GM23338 (cell line): ENCODE measurements around the gene SGCD. TPM values are rescaled to one million over a fixed set of nuclear protein-coding genes. Genes with fewer than 3 reads are reported as not detected.
A peak's percentile ranks its signal among the peaks of the same experiment; 100 is the strongest.

Experiments used
- ATAC-seq: fragments of 200-7000 bp; cut with Tn5 transposase; 3 replicates; pipeline ENCODE4 v1.9.1; 2020
- DNase-seq: peaks from one replicate; pipeline ENCODE4 v3.0.0-alpha.2; 2015; ENCODE audit warnings: low spot score
- H2AFZ ChIP-seq: fragments of 200-600 bp; sonication (generic); 2 replicates; pipeline ENCODE4 v1.8.0; 2016; ENCODE audit warnings: antibody characterized with exemption, mild to moderate bottlenecking, moderate library complexity
- H3F3A ChIP-seq: fragments of 200-600 bp; sonication (generic); replicated peaks from 2 replicates; pipeline ENCODE4 v1.8.0; 2017; ENCODE audit warnings: antibody characterized with exemption, mixed run types, low read depth
- H3K27ac ChIP-seq: fragments of 200-600 bp; sonication (generic); 2 replicates; pipeline ENCODE4 v1.6.1; 2016; ENCODE audit warnings: low read depth
- H3K27me3 ChIP-seq: fragments of 200-600 bp; sonication (generic); 2 replicates; pipeline ENCODE4 v1.8.0; 2016; ENCODE audit warnings: mild to moderate bottlenecking, mixed run types, moderate library complexity; ENCODE audit not compliant: insufficient read depth
- H3K36me3 ChIP-seq: fragments of 200-600 bp; sonication (generic); 2 replicates; pipeline ENCODE4 v1.8.0; 2016; ENCODE audit warnings: mild to moderate bottlenecking; ENCODE audit not compliant: insufficient read depth
- H3K4me1 ChIP-seq: fragments of 200-600 bp; sonication (generic); 2 replicates; pipeline ENCODE4 v1.8.0; 2016; ENCODE audit warnings: mild to moderate bottlenecking, moderate library complexity; ENCODE audit not compliant: insufficient read depth
- H3K4me2 ChIP-seq: fragments of 200-600 bp; sonication (generic); 2 replicates; pipeline ENCODE4 v1.7.1; 2017; ENCODE audit warnings: mixed run types
- H3K4me3 ChIP-seq: fragments of 200-600 bp; sonication (generic); 2 replicates; pipeline ENCODE4 v1.6.1; 2016; ENCODE audit warnings: mixed run types
- H3K79me2 ChIP-seq: fragments of 200-600 bp; sonication (generic); replicated peaks from 2 replicates; pipeline ENCODE4 v1.8.0; 2017; ENCODE audit warnings: mild to moderate bottlenecking; ENCODE audit not compliant: insufficient read depth
- H3K9me2 ChIP-seq: fragments of 200-600 bp; sonication (generic); 2 replicates; pipeline ENCODE4 v1.8.0; 2017; ENCODE audit not compliant: insufficient read depth
- H4K20me1 ChIP-seq: fragments of 200-600 bp; sonication (generic); replicated peaks from 2 replicates; pipeline ENCODE4 v1.8.0; 2017; ENCODE audit warnings: mild to moderate bottlenecking; ENCODE audit not compliant: insufficient read depth
- H3K27ac Mint-ChIP-seq: 2 replicates; pipeline ENCODE4 v1.8.0; 2020; ENCODE audit warnings: inconsistent platforms, mild to moderate bottlenecking, moderate library complexity, mixed read lengths
- H3K27me3 Mint-ChIP-seq: 3 replicates; pipeline ENCODE4 v1.8.0; 2022; ENCODE audit warnings: low read depth, mild to moderate bottlenecking, moderate library complexity, mixed read lengths, inconsistent platforms; ENCODE audit not compliant: insufficient read depth, poor library complexity
- H3K36me3 Mint-ChIP-seq: 3 replicates; pipeline ENCODE4 v1.8.0; 2021; ENCODE audit warnings: low read depth, mild to moderate bottlenecking, inconsistent platforms, moderate library complexity, mixed read lengths
- H3K4me1 Mint-ChIP-seq: 3 replicates; pipeline ENCODE4 v1.8.0; 2020; ENCODE audit warnings: mild to moderate bottlenecking, inconsistent platforms, mixed read lengths
- H3K4me3 Mint-ChIP-seq: 3 replicates; pipeline ENCODE4 v1.8.0; 2021; ENCODE audit warnings: moderate library complexity, mild to moderate bottlenecking, inconsistent platforms, mixed read lengths
- H3K9me3 Mint-ChIP-seq: 3 replicates; pipeline ENCODE4 v1.8.0; 2020; ENCODE audit warnings: moderate library complexity, mild to moderate bottlenecking, inconsistent platforms, mixed read lengths
- CTCF ChIP-seq, 2 experiments: fragments of 200-600 bp in 1 of 2; sonication (generic) in 1 of 2; conservative IDR thresholded peaks; 2 replicates each; pipeline versions ENCODE4 v1.5.1 to v1.6.1; 2016 to 2017; ENCODE audit warnings: antibody characterized with exemption in 2 of 2, low read depth in 2 of 2, mild to moderate bottlenecking in 2 of 2, moderate library complexity in 1 of 2
- ETS1 ChIP-seq: IDR thresholded peaks from 2 replicates; pipeline ENCODE4 v1.6.1; 2016; ENCODE audit warnings: antibody characterized with exemption
- EZH2 ChIP-seq: fragments of 200-600 bp; sonication (generic); IDR thresholded peaks from one replicate; pipeline ENCODE4 v1.8.0; 2017; ENCODE audit warnings: antibody characterized with exemption, mild to moderate bottlenecking, low read depth; ENCODE audit not compliant: unreplicated experiment
- EZH2phosphoT487 ChIP-seq: fragments of 200-600 bp; sonication (generic); IDR thresholded peaks from one replicate; pipeline ENCODE4 v1.8.1; 2018; ENCODE audit warnings: antibody characterized with exemption; ENCODE audit not compliant: unreplicated experiment
- STAT1 ChIP-seq: IDR thresholded peaks from one replicate; pipeline ENCODE4 v1.6.1; 2016; ENCODE audit warnings: antibody characterized with exemption; ENCODE audit not compliant: unreplicated experiment
- ZNF114 ChIP-seq: fragments of 250-450 bp; sonication (Bioruptor Pico); IDR thresholded peaks from 2 replicates; pipeline ENCODE4 v1.5.0; 2020; ENCODE audit warnings: mild to moderate bottlenecking, moderate library complexity
- ZNF462 ChIP-seq: fragments of 250-450 bp; sonication (Bioruptor Pico); IDR thresholded peaks from 2 replicates; pipeline ENCODE4 v1.5.0; 2020; ENCODE audit warnings: mild to moderate bottlenecking, moderate library complexity
- polyA plus RNA-seq: library from polyadenylated mRNA; unstranded; fragments of >200 nt; fragmentation: Nextera tagmentation; extraction: Ambion mirVana; gene quantifications from 2 replicates; pipeline ENCODE4 v1.2.1, GENCODE V29; 2016
- total RNA-seq: library from RNA; depleted of rRNA; stranded (reverse); fragments of >200 nt; shearing (Covaris generic); gene quantifications from 2 replicates; pipeline ENCODE4 v1.2.3, GENCODE V29; 2014

The SGCD gene
- total and polyA plus RNA-seq, 2 experiments from 2014 or later = 0.03 to 0.05 TPM

GRCh38 chr5:156409834-156410233 is 82.9 kb downstream of the SGCD start (continued):
- TF ChIP-seq ZNF462 (CRISPR knock-in tag) (no peak), STAT1 (no peak)

- Mint-ChIP-seq H3K36me3 (no peaks in the 10 kb centered on the region), H3K4me3 (no peak overlapping the region), H3K9me3 (no peaks in the 10 kb centered on the region), H3K27ac (no peak overlapping the region), H3K4me1 (peaks cover 21% of the 10 kb centered on the region), H3K27me3 (no peaks in the 10 kb centered on the region)
- H4K20me1 ChIP-seq = no peaks in the 10 kb centered on the region
- H3K27me3 ChIP-seq = no peaks in the 10 kb centered on the region
- H3K4me1 ChIP-seq = no peaks in the 10 kb centered on the region
- no peak for DNase-seq
- no peak overlapping the region for H3K27ac ChIP-seq
- H3F3A ChIP-seq = no peaks in the 10 kb centered on the region
- ATAC-seq = no peak
- no peaks in the 10 kb centered on the region for H3K36me3 ChIP-seq
- H3K4me2 ChIP-seq = no peak overlapping the region
- H3K79me2 ChIP-seq = no peaks in the 10 kb centered on the region
- no peaks in the 10 kb centered on the region; the same call in 1 of the 2 replicates for H3K9me2 ChIP-seq
- peak overlapping the region; percentile 56; the same call in 1 of the 2 replicates for H2AFZ ChIP-seq
- H3K4me3 ChIP-seq = no peak overlapping the region
- TF ChIP-seq CTCF (conservative IDR thresholded peaks at IDR 0.05; ENCODE audit: low read depth in 2 of 2) (no peak), EZH2 (no peak), EZH2phosphoT487 (no peak), ETS1 (no peak), ZNF114 (CRISPR knock-in tag) (no peak)
These were observed 84.2 kb downstream of the SGCD start for GRCh38 chr5:156411185-156411613.
